Measurements from ENCODE around the gene TRPM2.
"Not testable (repeated sequence)": the region's sequence is repeated elsewhere in the genome, so short reads cannot be mapped to it uniquely, and the experiment has no call there.

TRPM2 gene

GRCh38 chr21:44352253-44352860 is 1.1 kb upstream of the TRPM2 start:
- DNase-seq (ENCODE audit: low read depth in 3 of 3, low spot score in 1 of 3), result no peak

- no peak for DNase-seq (ENCODE audit: low read depth in 3 of 3, low spot score in 1 of 3)
Measured at GRCh38 chr21:44354001-44354405, 582 bp downstream of the TRPM2 start.

- DNase-seq (ENCODE audit: low read depth in 3 of 3, low spot score in 1 of 3), result no peak
Measured at GRCh38 chr21:44354775-44355771, 1.7 kb downstream of the TRPM2 start.

GRCh38 chr21:44356160-44356559 is 2.7 kb downstream of the TRPM2 start:
- no peak for DNase-seq (ENCODE audit: low read depth in 3 of 3, low spot score in 1 of 3)

DNA sequence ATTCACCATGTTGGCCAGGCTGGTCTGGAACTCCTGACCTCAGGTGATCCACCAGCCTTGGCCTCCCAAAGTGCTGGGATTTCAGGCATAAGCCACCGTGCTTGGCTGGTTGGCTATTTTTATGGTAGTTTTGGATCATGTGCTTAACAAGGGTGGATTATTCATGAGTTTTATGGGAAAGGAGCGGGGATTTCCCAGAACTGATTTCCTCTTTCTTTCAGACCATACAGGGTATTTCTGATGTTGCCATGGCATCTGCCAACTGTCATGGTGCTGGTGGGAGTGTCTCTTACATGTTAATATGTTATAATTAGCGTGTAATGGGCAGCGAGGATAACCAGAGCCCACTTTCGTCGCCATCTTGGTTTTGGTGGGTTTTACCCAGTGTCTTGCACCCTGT is 3.2 kb downstream of the TRPM2 start:
- DNase-seq (ENCODE audit: low read depth in 3 of 3, low spot score in 1 of 3), result no peak

DNA sequence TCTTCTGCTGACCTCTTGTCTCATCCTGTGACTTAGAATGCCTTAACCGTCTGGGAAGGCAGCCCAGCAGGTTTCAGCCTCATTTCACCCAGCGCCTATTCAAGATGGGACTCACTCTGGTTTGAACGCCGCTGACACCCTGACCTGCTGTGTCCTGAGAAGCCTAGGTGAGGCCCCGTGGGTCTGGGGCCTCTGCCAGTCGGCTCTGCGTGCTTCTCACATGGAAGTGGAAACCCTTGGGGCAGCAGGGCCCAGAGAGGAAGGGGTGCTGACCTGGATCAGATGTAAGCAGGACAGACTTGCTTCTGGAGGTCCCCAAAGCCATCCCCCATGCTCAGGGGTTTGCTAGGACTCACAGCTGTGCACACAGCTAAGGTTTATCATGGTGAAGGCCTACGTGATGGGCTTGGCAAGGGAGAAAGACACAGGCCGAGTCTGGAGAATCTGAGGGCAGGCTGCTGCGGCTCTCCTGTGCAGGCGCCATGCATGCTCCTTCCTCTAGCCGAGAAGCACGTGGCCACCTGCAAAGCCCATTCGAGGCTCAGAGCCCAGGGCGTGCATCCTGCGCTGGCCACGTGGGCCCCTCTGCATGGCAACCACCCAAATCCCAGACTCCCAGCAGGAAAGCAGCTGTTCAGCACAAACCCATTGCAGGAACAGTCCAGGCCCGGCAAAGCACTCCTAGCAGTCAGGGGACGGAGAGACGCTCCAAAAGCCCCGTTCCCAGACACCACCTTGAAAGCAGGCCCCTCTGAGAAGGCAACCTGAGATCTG is 3.8 kb downstream of the TRPM2 start:
- no peak for DNase-seq (ENCODE audit: low read depth in 3 of 3, low spot score in 1 of 3)

GRCh38 chr21:44359396-44359795 is 6.0 kb downstream of the TRPM2 start:
- no peak for DNase-seq (ENCODE audit: low read depth in 3 of 3, low spot score in 1 of 3)

GRCh38 chr21:44360159-44360558 is 6.7 kb downstream of the TRPM2 start:
- DNase-seq (ENCODE audit: low read depth in 3 of 3, low spot score in 1 of 3), result no peak

GRCh38 chr21:44361903-44362302 is 8.5 kb downstream of the TRPM2 start:
- DNase-seq (ENCODE audit: low read depth in 3 of 3, low spot score in 1 of 3), result not testable (repeated sequence)

DNA sequence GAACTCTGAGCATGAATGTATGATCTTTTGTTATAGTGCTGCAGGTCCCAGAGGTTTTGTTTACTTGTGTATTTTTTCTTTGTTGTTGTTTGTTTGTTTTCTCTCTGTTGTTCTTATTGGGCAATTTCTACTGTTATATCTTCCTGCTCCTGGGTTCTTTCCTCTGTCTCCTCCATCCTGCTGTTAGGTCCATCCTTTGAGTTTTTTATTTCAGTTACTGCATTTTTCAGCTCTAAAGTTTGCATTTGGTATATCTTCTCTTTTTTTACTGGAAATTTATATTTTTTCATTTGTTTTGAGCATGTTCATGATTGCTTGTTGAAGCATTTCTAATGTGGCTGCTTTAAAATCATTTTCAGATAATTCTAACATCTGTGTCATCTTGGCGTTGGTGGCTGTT is 9.9 kb downstream of the TRPM2 start:
- DNase-seq (ENCODE audit: low read depth in 3 of 3, low spot score in 1 of 3), result no peak

GRCh38 chr21:44364151-44365053 is 11.0 kb downstream of the TRPM2 start:
- DNase-seq (ENCODE audit: low read depth in 3 of 3, low spot score in 1 of 3), result no peak

- no peak for DNase-seq (ENCODE audit: low read depth in 3 of 3, low spot score in 1 of 3)
Measured at GRCh38 chr21:44365251-44365966, 12.0 kb downstream of the TRPM2 start.

- no peak for DNase-seq (ENCODE audit: low read depth in 3 of 3, low spot score in 1 of 3)
Measured at GRCh38 chr21:44365967-44366585, 12.7 kb downstream of the TRPM2 start.

GRCh38 chr21:44366586-44367211 is 13.3 kb downstream of the TRPM2 start:
- DNase-seq (ENCODE audit: low read depth in 3 of 3, low spot score in 1 of 3), result no peak

- no peak for DNase-seq (ENCODE audit: low read depth in 3 of 3, low spot score in 1 of 3)
Measured at GRCh38 chr21:44368711-44369446, 15.5 kb downstream of the TRPM2 start.

DNA sequence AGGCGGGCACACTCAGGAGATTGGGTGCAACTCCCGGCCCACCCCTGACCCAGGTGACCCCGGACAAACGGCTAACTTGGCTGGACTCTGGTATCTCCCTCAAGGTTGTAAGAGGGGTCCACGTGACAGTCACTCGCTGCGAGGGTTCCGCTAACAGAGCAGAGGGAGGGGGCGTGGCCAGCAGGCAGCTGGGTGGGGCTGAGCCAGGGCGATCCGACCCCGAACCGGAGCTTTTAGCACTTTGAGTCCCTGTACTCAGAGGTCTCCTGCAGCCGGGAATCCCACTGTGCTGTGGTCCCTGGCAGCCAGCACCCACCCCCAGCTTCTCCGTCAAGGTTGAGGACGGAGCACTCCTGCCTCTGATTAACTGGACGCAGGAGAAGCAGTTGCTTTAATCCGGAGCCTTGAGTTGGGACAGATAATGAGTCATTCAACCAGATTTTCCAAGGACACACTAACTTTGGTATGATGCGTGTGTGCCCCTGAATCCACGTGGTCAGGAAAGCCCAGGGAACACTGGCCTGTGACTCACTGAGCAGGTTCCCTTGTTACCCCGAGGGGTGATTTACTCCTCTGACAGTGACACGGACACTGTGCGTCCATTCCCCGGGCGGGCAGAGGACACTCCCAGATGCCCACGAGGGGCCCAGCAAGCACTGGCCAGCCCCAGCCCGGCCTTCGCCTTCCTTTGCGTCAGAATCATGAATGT is 16.8 kb downstream of the TRPM2 start:
- no peak for DNase-seq (ENCODE audit: low read depth in 3 of 3, low spot score in 1 of 3)

GRCh38 chr21:44370786-44371410 is 17.5 kb downstream of the TRPM2 start:
- DNase-seq (ENCODE audit: low read depth in 3 of 3, low spot score in 1 of 3), result no peak
